ENCODE data around the gene C2CD2.

DNA sequence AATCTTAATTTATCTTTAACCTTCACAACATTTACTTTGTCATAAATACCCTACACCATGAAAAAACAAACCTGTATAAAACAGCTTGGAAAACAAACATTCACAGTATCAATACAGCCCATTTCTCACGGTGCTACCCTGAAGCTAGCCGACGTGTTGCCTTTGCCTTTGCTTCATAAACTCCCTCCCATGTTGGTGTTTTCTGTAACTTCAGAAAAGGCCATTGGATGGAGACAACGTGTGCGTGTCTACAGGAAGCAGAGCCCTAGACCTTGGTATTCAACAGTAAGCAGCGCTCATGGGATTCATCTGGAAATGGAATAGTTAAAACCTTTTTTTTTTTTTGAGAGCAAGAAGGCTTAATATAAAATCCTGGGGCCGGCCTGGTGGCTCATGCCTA, 67.5 kb downstream of the C2CD2 start:
- TF ChIP-seq CTCF (IDR thresholded peaks at IDR 0.05) (no peak), POLR2A (IDR thresholded peaks at IDR 0.05) (no peak), POLR2AphosphoS5 (IDR thresholded peaks at IDR 0.05) (no peak)
